ENCODE measurements around the gene LRIG1.

Gene LRIG1

GRCh38 chr3:66502245-66502874 is 1.5 kb upstream of the LRIG1 start:
- Histone ChIP-seq H3K36me3 (replicated peaks) (no peaks in the 10 kb centered on the region), H3K27ac (no peak overlapping the region), H3K4me3 (ENCODE audit: low read depth, low read length) (no peak overlapping the region), H3K27me3 (replicated peaks) (no peaks in the 10 kb centered on the region)
- in situ Hi-C loops (cut with HindIII; ENCODE audit: low pct_ligation_motif_present, low sequenced_read_pairs) = no loop called here
- no peak for DNase-seq
- TF ChIP-seq CTCF (IDR thresholded peaks at IDR 0.05; ENCODE audit: low read depth, low read length, missing control alignments) = no peak

GRCh38 chr3:66501483-66502244 is 842 bp upstream of the LRIG1 start:
- H3K27ac ChIP-seq = no peak overlapping the region
- no peaks in the 10 kb centered on the region for H3K27me3 ChIP-seq (replicated peaks)
- peak; percentile 59 for TF ChIP-seq CTCF (IDR thresholded peaks at IDR 0.05; ENCODE audit: low read depth, low read length, missing control alignments)
- no peaks in the 10 kb centered on the region for H3K36me3 ChIP-seq (replicated peaks)
- H3K4me3 ChIP-seq (ENCODE audit: low read depth, low read length) = peak overlapping the region; percentile 59
- in situ Hi-C loops (cut with HindIII; ENCODE audit: low pct_ligation_motif_present, low sequenced_read_pairs) = no loop called here
- no peak for DNase-seq

GRCh38 chr3:66499881-66500575 is 794 bp downstream of the LRIG1 start:
- in situ Hi-C loops (cut with HindIII; ENCODE audit: low pct_ligation_motif_present, low sequenced_read_pairs) = no loop called here
- Histone ChIP-seq H3K27ac (peak overlapping the region; percentile 63), H3K27me3 (replicated peaks) (no peaks in the 10 kb centered on the region), H3K36me3 (replicated peaks) (no peaks in the 10 kb centered on the region), H3K4me3 (ENCODE audit: low read depth, low read length) (peak overlapping the region; percentile 85)
- no peak for DNase-seq
- TF ChIP-seq CTCF (IDR thresholded peaks at IDR 0.05; ENCODE audit: low read depth, low read length, missing control alignments) = no peak

- no peak for TF ChIP-seq CTCF (IDR thresholded peaks at IDR 0.05; ENCODE audit: low read depth, low read length, missing control alignments)
- no peak for DNase-seq
- no peaks in the 10 kb centered on the region for H3K36me3 ChIP-seq (replicated peaks)
These were observed 1.9 kb downstream of the LRIG1 start for GRCh38 chr3:66498687-66499621.

GRCh38 chr3:66497985-66498671 is 2.7 kb downstream of the LRIG1 start:
- no peak overlapping the region for H3K27ac ChIP-seq
- in situ Hi-C loops (cut with HindIII; ENCODE audit: low pct_ligation_motif_present, low sequenced_read_pairs) = no loop called here
- no peak overlapping the region for H3K4me3 ChIP-seq (ENCODE audit: low read depth, low read length)
- no peaks in the 10 kb centered on the region for H3K27me3 ChIP-seq (replicated peaks)
- no peak for DNase-seq
- no peaks in the 10 kb centered on the region for H3K36me3 ChIP-seq (replicated peaks)
- no peak for TF ChIP-seq CTCF (IDR thresholded peaks at IDR 0.05; ENCODE audit: low read depth, low read length, missing control alignments)

More at GRCh38 chr3:66498687-66499621, 1.9 kb downstream of the LRIG1 start:
- Histone ChIP-seq H3K27me3 (replicated peaks) (no peaks in the 10 kb centered on the region), H3K4me3 (ENCODE audit: low read depth, low read length) (peak overlapping the region; percentile 85), H3K27ac (no peak overlapping the region)
- in situ Hi-C loops (cut with HindIII; ENCODE audit: low pct_ligation_motif_present, low sequenced_read_pairs) = no loop called here
